H1 (cell line): ENCODE results near the gene ZNG1F. TPM values are rescaled to one million over a fixed set of nuclear protein-coding genes. Genes with fewer than 3 reads are reported as not detected.
"Not testable (repeated sequence)": the region's sequence is repeated elsewhere in the genome, so short reads cannot be mapped to it uniquely, and the experiment has no call there.

ENCODE experiments used
- CTCF ChIA-PET: fragments of 300-600 bp; sonication (Branson Sonifier 250); formaldehyde crosslinking; loops from one replicate; lab custom pipeline; 2021; ENCODE audit not compliant: partially characterized antibody; lab: Charles Lee
- POLR2A ChIA-PET: fragments of 300-600 bp; sonication (Branson Sonifier 250); formaldehyde crosslinking; loops from one replicate; lab custom pipeline; 2021; ENCODE audit warnings: inconsistent platforms; ENCODE audit not compliant: partially characterized antibody; lab: Charles Lee
- DNase-seq, 2 experiments: peaks; one replicate each; pipeline versions ENCODE4 v3.0.0 to v3.0.0-alpha.2; 2010 to 2022; ENCODE audit warnings: low spot score in 2 of 2, low read depth in 1 of 2, mixed read lengths in 1 of 2
- FAIRE-seq: peaks from 2 replicates; lab custom pipeline; 2011; peaks lifted over from hg19 to GRCh38; lab: Jason Lieb, UNC
- H2AFZ ChIP-seq: 2 replicates; pipeline ENCODE4 v1.8.1; 2012; ENCODE audit warnings: low read length, inconsistent platforms
- H2AK5ac ChIP-seq: 2 replicates; pipeline ENCODE4 v1.6.1; 2013; ENCODE audit warnings: low read depth, low read length
- H2BK120ac ChIP-seq: replicated peaks from 2 replicates; pipeline ENCODE3; 2013; ENCODE audit warnings: low read depth, low read length, inconsistent platforms
- H2BK12ac ChIP-seq: 2 replicates; pipeline ENCODE4 v1.6.1; 2013; ENCODE audit warnings: low read depth, low read length
- H2BK15ac ChIP-seq: 2 replicates; pipeline ENCODE4 v1.6.1; 2013; ENCODE audit warnings: low read length
- H2BK20ac ChIP-seq: 2 replicates; pipeline ENCODE4 v1.6.1; 2013; ENCODE audit warnings: low read length
- H2BK5ac ChIP-seq: 2 replicates; pipeline ENCODE4 v1.6.1; 2013; ENCODE audit warnings: low read depth, low read length
- H3K14ac ChIP-seq: 2 replicates; pipeline ENCODE4 v1.6.1; 2013; ENCODE audit warnings: inconsistent platforms; ENCODE audit not compliant: insufficient read length
- H3K18ac ChIP-seq: 2 replicates; pipeline ENCODE4 v1.6.1; 2013; ENCODE audit warnings: low read length; ENCODE audit errors: extremely low read depth
- H3K23ac ChIP-seq: 2 replicates; pipeline ENCODE4 v1.6.1; 2013; ENCODE audit warnings: inconsistent platforms; ENCODE audit not compliant: insufficient read length
- H3K23me2 ChIP-seq: 2 replicates; pipeline ENCODE4 v1.6.1; 2013; ENCODE audit warnings: low read depth, low read length
- H3K27ac ChIP-seq: 2 replicates; pipeline ENCODE4 v1.6.1; 2011; ENCODE audit warnings: low read depth, low read length, inconsistent platforms
- H3K27me3 ChIP-seq, 4 experiments: replicated peaks in 1 of 4; 1 replicate in 1 of 4; 2 replicates in 3 of 4; pipeline versions ENCODE4 v1.6.1 to v1.8.1; 2011 to 2013; ENCODE audit warnings: low read length in 3 of 4, mild to moderate bottlenecking in 3 of 4, inconsistent platforms in 2 of 4, mixed read lengths in 2 of 4, moderate library complexity in 1 of 4; ENCODE audit not compliant: control insufficient read depth in 3 of 4, insufficient read depth in 3 of 4; ENCODE audit errors: extremely low read depth in 1 of 4
- H3K36me3 ChIP-seq, 4 experiments: 2 replicates each; pipeline versions ENCODE4 v1.6.1 to v1.8.1; 2011 to 2013; ENCODE audit warnings: mild to moderate bottlenecking in 4 of 4, low read length in 3 of 4, moderate library complexity in 2 of 4, control low read depth in 1 of 4, inconsistent platforms in 1 of 4; ENCODE audit not compliant: insufficient read depth in 4 of 4, control insufficient read depth in 2 of 4
- H3K4ac ChIP-seq: replicated peaks from 2 replicates; pipeline ENCODE3; 2013; ENCODE audit warnings: low read length, low read depth, mixed read lengths, inconsistent platforms; ENCODE audit not compliant: insufficient read length
- H3K4me1 ChIP-seq, 4 experiments: replicated peaks in 1 of 4; 1 replicate in 1 of 4; 2 replicates in 3 of 4; pipeline versions ENCODE4 v1.6.1 to v1.8.1; 2011 to 2013; ENCODE audit warnings: low read length in 3 of 4, inconsistent platforms in 2 of 4, mixed read lengths in 1 of 4; ENCODE audit not compliant: insufficient read depth in 4 of 4, control insufficient read depth in 3 of 4
- H3K4me2 ChIP-seq, 2 experiments: 2 replicates each; pipeline versions ENCODE4 v1.6.1 to v1.8.1; 2011 to 2013; ENCODE audit warnings: low read depth in 2 of 2, low read length in 2 of 2, control low read depth in 1 of 2, inconsistent platforms in 1 of 2, mild to moderate bottlenecking in 1 of 2; ENCODE audit not compliant: insufficient read depth in 1 of 2
- H3K4me3 ChIP-seq, 4 experiments: fragments of 200-600, 300-600 bp in 1 of 4; sonication (generic), shearing (Covaris generic), sonication (Bioruptor Twin) in 1 of 4; 2 replicates each; pipeline versions ENCODE4 v1.5.1 to v1.8.1; 2011 to 2016; ENCODE audit warnings: low read length in 4 of 4, low read depth in 3 of 4, control low read depth in 2 of 4, inconsistent platforms in 2 of 4, mild to moderate bottlenecking in 2 of 4, mixed read lengths in 1 of 4, moderate library complexity in 1 of 4; ENCODE audit not compliant: insufficient read depth in 2 of 4; ENCODE audit errors: extremely low read depth in 1 of 4
- H3K56ac ChIP-seq: replicated peaks from 2 replicates; pipeline ENCODE3; 2013; ENCODE audit warnings: low read depth, mild to moderate bottlenecking, mixed read lengths, low read length, inconsistent platforms; ENCODE audit not compliant: insufficient read length
- H3K79me1 ChIP-seq: 2 replicates; pipeline ENCODE4 v1.6.1; 2013; ENCODE audit warnings: low read depth, low read length, control low read depth
- H3K79me2 ChIP-seq, 2 experiments: 2 replicates each; pipeline versions ENCODE4 v1.6.1 to v1.8.1; 2012 to 2013; ENCODE audit warnings: low read length in 2 of 2, mild to moderate bottlenecking in 2 of 2, inconsistent platforms in 1 of 2; ENCODE audit not compliant: insufficient read depth in 2 of 2, control insufficient read depth in 1 of 2
- H3K9ac ChIP-seq, 4 experiments: replicated peaks in 1 of 4; 1 replicate in 1 of 4; 2 replicates in 3 of 4; pipeline versions ENCODE4 v1.6.1 to v1.8.1; 2011 to 2013; ENCODE audit warnings: low read depth in 3 of 4, low read length in 3 of 4, control low read depth in 2 of 4, mild to moderate bottlenecking in 2 of 4, moderate library complexity in 2 of 4, inconsistent platforms in 1 of 4; ENCODE audit errors: extremely low read depth in 1 of 4
- H3K9me3 ChIP-seq, 2 experiments: 2 replicates each; pipeline versions ENCODE4 v1.6.1 to v1.8.1; 2012 to 2013; ENCODE audit warnings: mild to moderate bottlenecking in 2 of 2, moderate library complexity in 2 of 2, control low read depth in 1 of 2, inconsistent platforms in 1 of 2, low read depth in 1 of 2, low read length in 1 of 2, mixed read lengths in 1 of 2; ENCODE audit not compliant: insufficient read depth in 2 of 2
- H4K20me1 ChIP-seq, 2 experiments: replicated peaks in 1 of 2; 2 replicates each; pipeline versions ENCODE3 to v1.8.1; 2011 to 2013; ENCODE audit warnings: inconsistent platforms in 2 of 2, low read length in 2 of 2, mild to moderate bottlenecking in 1 of 2; ENCODE audit not compliant: insufficient read depth in 2 of 2, control insufficient read depth in 1 of 2
- H4K5ac ChIP-seq: 2 replicates; pipeline ENCODE4 v1.6.1; 2013; ENCODE audit warnings: low read length, low read depth, mixed read lengths, inconsistent platforms; ENCODE audit not compliant: insufficient read length
- H4K8ac ChIP-seq: 2 replicates; pipeline ENCODE4 v1.8.0; 2013; ENCODE audit warnings: mild to moderate bottlenecking, moderate library complexity, low read length, inconsistent platforms; ENCODE audit not compliant: insufficient read depth; ENCODE audit errors: extremely low read depth
- H4K91ac ChIP-seq: replicated peaks from 2 replicates; pipeline ENCODE3; 2013; ENCODE audit warnings: low read length, mixed read lengths, inconsistent platforms; ENCODE audit not compliant: insufficient read length
- WGBS, 2 experiments: shearing (Covaris generic) in 1 of 2; methylation state at CpG; one replicate each; pipeline versions ENCODE4 v1.1.6 to v1.1.7; 2013 to 2015; ENCODE audit warnings: low lambda C conversion rate in 2 of 2, mixed read lengths in 2 of 2, inconsistent platforms in 1 of 2, low coverage in 1 of 2, missing lambda C conversion rate in 1 of 2; ENCODE audit not compliant: insufficient replicate concordance in 2 of 2, insufficient coverage in 1 of 2, insufficient read length in 1 of 2; ENCODE audit errors: extremely low coverage in 1 of 2, missing lambda C conversion rate in 1 of 2; 5-methylcytosine and 5-hydroxymethylcytosine counted together
- polyA plus RNA-seq, 7 experiments: library from polyadenylated mRNA; depleted of rRNA in 3 of 7; stranded (reverse) in 5 of 7; unstranded in 2 of 7; fragments of >200 nt in 5 of 7; fragments of 200-250 nt in 2 of 7; gene quantifications; 1 replicate in 5 of 7; 2 replicates in 1 of 7; 4 replicates in 1 of 7; pipeline versions ENCODE4 v1.2.1 to v1.2.3, GENCODE V29; 2011 to 2013; ENCODE audit warnings: missing spikeins in 2 of 7, mixed read lengths in 2 of 7
- total RNA-seq: library from RNA; stranded (reverse); fragmentation: NEBNext Ultra II Directional; extraction: Animal tissue kit (Norgen Biotek cat#: 25700); gene quantifications from 2 replicates; pipeline ENCODE4 v1.2.1, GENCODE V29; 2021

Gene ZNG1F
- total and polyA plus RNA-seq, 2 of the 8 experiments (the other 6 are each of a cell fraction or from before 2014, with no cell fraction given) = 4.3 to 4.8 TPM

GRCh38 chr9:41141878-41142277 lies 47.2 kb downstream of the ZNG1F start:
- H3K27me3 ChIP-seq, H4K8ac ChIP-seq, H3K18ac ChIP-seq, FAIRE-seq, H2AFZ ChIP-seq, POLR2A ChIA-PET, H3K23me2 ChIP-seq, H2BK15ac ChIP-seq, H3K23ac ChIP-seq, H3K9ac ChIP-seq, H3K79me2 ChIP-seq, H3K27ac ChIP-seq, H3K4ac ChIP-seq, H3K79me1 ChIP-seq, H2BK12ac ChIP-seq, H3K4me2 ChIP-seq, H4K20me1 ChIP-seq, H3K9me3 ChIP-seq, H3K56ac ChIP-seq, H3K4me3 ChIP-seq, H2BK120ac ChIP-seq, CTCF ChIA-PET, H4K91ac ChIP-seq, H3K4me1 ChIP-seq, H2BK5ac ChIP-seq, H3K14ac ChIP-seq, H2AK5ac ChIP-seq, DNase-seq, H3K36me3 ChIP-seq, H2BK20ac ChIP-seq, H4K5ac ChIP-seq: not testable (repeated sequence)
- WGBS, 2 experiments = 94% methylated on average over 2 of the region's 2 CpGs; no CpG with 5 or more reads in 1 of the 2 experiments

DNA sequence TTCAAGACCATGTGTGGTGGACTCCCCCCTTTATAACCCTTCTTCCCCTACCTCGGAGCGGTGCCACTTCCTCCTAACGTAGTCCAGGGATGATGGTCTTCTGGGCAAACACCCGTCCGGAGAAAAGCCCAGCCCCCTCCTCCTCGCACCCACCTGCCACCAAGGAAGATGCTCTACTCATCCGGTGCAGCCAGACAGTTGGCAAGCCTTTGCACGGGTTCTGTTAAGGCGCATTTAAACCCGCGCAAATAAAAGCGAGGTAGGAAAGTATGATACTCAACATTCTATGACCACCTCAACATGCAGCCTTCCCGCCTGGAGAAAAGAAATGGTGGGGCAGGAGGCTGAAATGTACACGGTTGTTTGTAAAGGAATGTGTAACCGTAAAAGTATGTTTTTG lies 60.5 kb downstream of the ZNG1F start, which contains the start of gene FOXD4L6:
FOXD4L6 (minus strand) TSS at position 101 of the 400 bp plus-strand sequence. CDS start 298 bp downstream, outside the sequence.
- H3K23me2 ChIP-seq, H3K23ac ChIP-seq, H3K4me3 ChIP-seq, H3K27me3 ChIP-seq, CTCF ChIA-PET, FAIRE-seq, H4K91ac ChIP-seq, H3K9ac ChIP-seq, H2AFZ ChIP-seq, H2BK5ac ChIP-seq, H3K4me1 ChIP-seq, H3K36me3 ChIP-seq, H4K8ac ChIP-seq, H2BK15ac ChIP-seq, DNase-seq, H3K18ac ChIP-seq, H2BK12ac ChIP-seq, H3K79me1 ChIP-seq, H2BK120ac ChIP-seq, H3K79me2 ChIP-seq, POLR2A ChIA-PET, H3K56ac ChIP-seq, H2AK5ac ChIP-seq, H3K14ac ChIP-seq, H3K27ac ChIP-seq, H4K5ac ChIP-seq, H3K4ac ChIP-seq, H2BK20ac ChIP-seq, H3K9me3 ChIP-seq, H4K20me1 ChIP-seq, H3K4me2 ChIP-seq: not testable (repeated sequence)
- WGBS, 2 experiments = no CpG with 5 or more reads among the region's 15 CpGs
